Smooth muscle cell (in vitro differentiated cells): Measurements from ENCODE around the gene TM4SF4. TPM values are rescaled to one million over a fixed set of nuclear protein-coding genes. Genes with fewer than 3 reads are reported as not detected.

Source experiments
- DNase-seq: peaks from one replicate; lab custom pipeline; 2025; ENCODE audit not compliant: unreplicated experiment; lab: John Stamatoyannopoulos, UW
- H2AFZ ChIP-seq: fragments of 200-600 bp; sonication (generic); 2 replicates; pipeline ENCODE4 v1.6.0; 2016; ENCODE audit warnings: antibody characterized with exemption, low read depth, mild to moderate bottlenecking
- H3F3A ChIP-seq: fragments of 200-600 bp; sonication (generic); 2 replicates; pipeline ENCODE4 v1.6.0; 2017; ENCODE audit warnings: antibody characterized with exemption, low read depth
- H3K27ac ChIP-seq: fragments of 200-600 bp; sonication (generic); 2 replicates; pipeline ENCODE4 v1.5.1; 2016; ENCODE audit warnings: low read depth, mild to moderate bottlenecking
- H3K27me3 ChIP-seq: fragments of 200-600 bp; sonication (generic); 2 replicates; pipeline ENCODE4 v1.6.1; 2016; ENCODE audit warnings: low read depth, mild to moderate bottlenecking
- H3K36me3 ChIP-seq: fragments of 200-600 bp; sonication (generic); 2 replicates; pipeline ENCODE4 v1.5.1; 2016; ENCODE audit warnings: low read depth
- H3K4me1 ChIP-seq: fragments of 200-600 bp; sonication (generic); 2 replicates; pipeline ENCODE4 v1.5.1; 2016; ENCODE audit warnings: low read depth
- H3K4me2 ChIP-seq: fragments of 200-600 bp; sonication (generic); 2 replicates; pipeline ENCODE4 v1.6.0; 2016; ENCODE audit warnings: mild to moderate bottlenecking
- H3K4me3 ChIP-seq: fragments of 200-600 bp; sonication (generic); 2 replicates; pipeline ENCODE4 v1.5.1; 2016; ENCODE audit warnings: mild to moderate bottlenecking
- H3K79me2 ChIP-seq: fragments of 200-600 bp; sonication (generic); 2 replicates; pipeline ENCODE4 v1.6.0; 2016; ENCODE audit warnings: low read depth, mild to moderate bottlenecking
- H3K9ac ChIP-seq: fragments of 200-600 bp; sonication (generic); 2 replicates; pipeline ENCODE4 v1.6.0; 2016; ENCODE audit warnings: low read depth
- H3K9me3 ChIP-seq: fragments of 200-600 bp; sonication (generic); replicated peaks from 2 replicates; pipeline ENCODE4 v1.5.1; 2016; ENCODE audit warnings: low read depth
- H4K20me1 ChIP-seq: fragments of 200-600 bp; sonication (generic); 2 replicates; pipeline ENCODE4 v1.6.0; 2016; ENCODE audit warnings: low read depth
- CTCF ChIP-seq: fragments of 200-600 bp; sonication (generic); IDR thresholded peaks from 2 replicates; pipeline ENCODE4 v1.5.1; 2017; ENCODE audit warnings: borderline replicate concordance, mild to moderate bottlenecking, antibody characterized with exemption; ENCODE audit not compliant: insufficient read depth, poor library complexity, severe bottlenecking
- WGBS: methylation state at CpG from one replicate; pipeline ENCODE4 v1.1.7; 2016; ENCODE audit warnings: low lambda C conversion rate; 5-methylcytosine and 5-hydroxymethylcytosine counted together
- polyA plus RNA-seq: library from polyadenylated mRNA; unstranded; fragments of >200 nt; fragmentation: Nextera tagmentation; extraction: Ambion mirVana; gene quantifications from 2 replicates; pipeline ENCODE4 v1.2.1, GENCODE V29; 2016
- total RNA-seq: library from RNA; depleted of rRNA; stranded (reverse); fragments of >200 nt; gene quantifications from 2 replicates; pipeline ENCODE4 v1.2.3, GENCODE V29; 2014

Gene TM4SF4
- total and polyA plus RNA-seq, 2 experiments from 2014 or later = 0.29 TPM; not detected in 1

- no peaks in the 10 kb centered on the region for H3K27me3 ChIP-seq
- H3K79me2 ChIP-seq = peaks cover 87% of the 10 kb centered on the region
- peak overlapping the region; percentile 77 for H3K27ac ChIP-seq
- H3K9me3 ChIP-seq = no peaks in the 10 kb centered on the region
- no peaks in the 10 kb centered on the region for H3K36me3 ChIP-seq
- H3K4me2 ChIP-seq = no peak overlapping the region
- H3K9ac ChIP-seq = no peak overlapping the region
- no peak overlapping the region for H3K4me3 ChIP-seq
- TF ChIP-seq CTCF = no peak
- H4K20me1 ChIP-seq = peaks cover 32% of the 10 kb centered on the region
- H3F3A ChIP-seq = peaks cover 13% of the 10 kb centered on the region
- H3K4me1 ChIP-seq = peaks cover 28% of the 10 kb centered on the region
- DNase-seq = no peak
- no peak overlapping the region for H2AFZ ChIP-seq
- 88% methylated on average over 8 of the region's 8 CpGs for WGBS
These were observed 60.8 kb downstream of the TM4SF4 start for GRCh38 chr3:149535333-149535685.

GRCh38 chr3:149536429-149536828 lies 61.9 kb downstream of the TM4SF4 start:
- 12% methylated on average over 11 of the region's 11 CpGs for WGBS
- peaks cover 37% of the 10 kb centered on the region for H4K20me1 ChIP-seq
- H3F3A ChIP-seq = peaks cover 19% of the 10 kb centered on the region
- peak overlapping the region; percentile 77 for H3K27ac ChIP-seq
- no peak overlapping the region for H2AFZ ChIP-seq
- H3K4me1 ChIP-seq = peaks cover 34% of the 10 kb centered on the region
- H3K27me3 ChIP-seq = no peaks in the 10 kb centered on the region
- no peak for DNase-seq
- no peaks in the 10 kb centered on the region for H3K36me3 ChIP-seq
- no peak overlapping the region for H3K4me3 ChIP-seq
- no peak for TF ChIP-seq CTCF
- H3K4me2 ChIP-seq = peak overlapping the region; percentile 80
- no peaks in the 10 kb centered on the region for H3K9me3 ChIP-seq
- peak overlapping the region; percentile 56 for H3K9ac ChIP-seq
- peaks cover 85% of the 10 kb centered on the region for H3K79me2 ChIP-seq

- Histone ChIP-seq H3K4me3 (no peak overlapping the region), H3F3A (peaks cover 26% of the 10 kb centered on the region), H4K20me1 (peaks cover 33% of the 10 kb centered on the region), H2AFZ (no peak overlapping the region), H3K4me1 (peaks cover 39% of the 10 kb centered on the region), H3K36me3 (no peaks in the 10 kb centered on the region), H3K9me3 (no peaks in the 10 kb centered on the region), H3K27me3 (no peaks in the 10 kb centered on the region), H3K27ac (peak overlapping the region; percentile 4), H3K4me2 (no peak overlapping the region), H3K9ac (no peak overlapping the region), H3K79me2 (peaks cover 83% of the 10 kb centered on the region)
- no peak for DNase-seq
- TF ChIP-seq CTCF = no peak
- WGBS = 55% methylated on average over 1 of the region's 1 CpG
These were observed 63.9 kb downstream of the TM4SF4 start for GRCh38 chr3:149538371-149538770.

GRCh38 chr3:149541091-149541491 lies 66.6 kb downstream of the TM4SF4 start:
- no peaks in the 10 kb centered on the region for H3K27me3 ChIP-seq
- DNase-seq = no peak
- peak overlapping the region; percentile 24 for H3K9ac ChIP-seq
- H2AFZ ChIP-seq = no peak overlapping the region
- peak overlapping the region; percentile 79 for H3K27ac ChIP-seq
- 64% methylated on average over 3 of the region's 3 CpGs for WGBS
- no peak overlapping the region for H3K4me3 ChIP-seq
- peaks cover 21% of the 10 kb centered on the region for H4K20me1 ChIP-seq
- H3F3A ChIP-seq = peaks cover 18% of the 10 kb centered on the region
- no peaks in the 10 kb centered on the region for H3K9me3 ChIP-seq
- no peak for TF ChIP-seq CTCF
- peak overlapping the region; percentile 74 for H3K4me2 ChIP-seq
- H3K4me1 ChIP-seq = peaks cover 26% of the 10 kb centered on the region
- peaks cover 91% of the 10 kb centered on the region for H3K79me2 ChIP-seq
- no peaks in the 10 kb centered on the region for H3K36me3 ChIP-seq
